Measurements from ENCODE around the gene TINAGL1. TPM values are rescaled to one million over a fixed set of nuclear protein-coding genes. Genes with fewer than 3 reads are reported as not detected.

TINAGL1 gene
- total RNA-seq, 1 experiment from 2014 or later: 57.9 TPM

GRCh38 chr1:31564606-31564989 is 11.7 kb upstream of the TINAGL1 start:
- no peaks in the 10 kb centered on the region for H3K9me3 ChIP-seq (ENCODE audit: control insufficient read depth in 1 of 2, insufficient read depth in 1 of 2, low read depth in 1 of 2, low read length in 2 of 2)
- H3K9me2 ChIP-seq (ENCODE audit: insufficient read depth): no peaks in the 10 kb centered on the region
- no peak overlapping the region for H3K4me3 ChIP-seq (replicated peaks in 1 of 2; ENCODE audit: low read depth in 1 of 2, low read length in 2 of 2)
- TF ChIP-seq YY1 (IDR thresholded peaks at IDR 0.05; ENCODE audit: extremely low read depth, insufficient replicate concordance, low read depth, low read length): no peak
- no peak for TF ChIP-seq CBX3 (IDR thresholded peaks at IDR 0.05; ENCODE audit: low read depth)
- no peak for TF ChIP-seq TCF7L2 (IDR thresholded peaks at IDR 0.05; ENCODE audit: borderline replicate concordance, extremely low read depth, insufficient read depth, insufficient read length)
- TF ChIP-seq SRF (IDR thresholded peaks at IDR 0.05; ENCODE audit: low read depth): no peak
- TF ChIP-seq CEBPB (IDR thresholded peaks at IDR 0.05; ENCODE audit: low read depth): no peak
- no peak for TF ChIP-seq RAD21 (IDR thresholded peaks at IDR 0.05; ENCODE audit: low read depth)
- TF ChIP-seq ATF3 (IDR thresholded peaks at IDR 0.05): no peak
- no peak for TF ChIP-seq FOSL1 (IDR thresholded peaks at IDR 0.05; ENCODE audit: low read depth)
- TF ChIP-seq EGR1 (IDR thresholded peaks at IDR 0.05; ENCODE audit: low read depth): no peak
- TF ChIP-seq ZFX (IDR thresholded peaks at IDR 0.05): no peak
- no peak for TF ChIP-seq REST (IDR thresholded peaks at IDR 0.05; ENCODE audit: low read depth)
- no peak for TF ChIP-seq ZBTB33 (IDR thresholded peaks at IDR 0.05; ENCODE audit: extremely low read depth, insufficient replicate concordance, low read length)
- TF ChIP-seq EZH2phosphoT487 (IDR thresholded peaks at IDR 0.05; ENCODE audit: borderline replicate concordance): no peak
- no peak overlapping the region for H3K9ac ChIP-seq (ENCODE audit: low read length)
- peaks cover 31 to 59% of the 10 kb centered on the region in 2 experiments for H3K4me1 ChIP-seq (ENCODE audit: control insufficient read depth in 1 of 2, insufficient read depth in 2 of 2, low read length in 2 of 2)
- H3K79me2 ChIP-seq (ENCODE audit: insufficient read depth, low read length): no peaks in the 10 kb centered on the region
- ATAC-seq: no peak
- ChIA-PET RAD21 (ENCODE audit: low non-redundant PET in 1 of 2, low total read pairs in 2 of 2, uncharacterized antibody in 2 of 2, unreplicated experiment in 2 of 2) (no interaction called here), POLR2A (no interaction called here), CTCF (interaction anchor here (0.6 to 3.4 kb wide), 8 partner anchors 8 to 224 kb away, joined by 3 to 18 read pairs (median 4); no protein-coding TSS in a partner anchor)
- intact Hi-C loops (cut with micrococcal nuclease): loop anchor here (1.0 kb wide), 1 partner anchor 30 kb away; no protein-coding TSS in a partner anchor
- DNase-seq (ENCODE audit: low read depth, low spot score): no peak
- no peak overlapping the region for H2AFZ ChIP-seq (ENCODE audit: low read depth, low read length, poor library complexity, severe bottlenecking)
- no TSS peak for BruUV-seq (replicated peaks)
- no peaks in the 10 kb centered on the region for H3K27me3 ChIP-seq (ENCODE audit: insufficient read depth, low read length)
- no peak overlapping the region for H3K4me2 ChIP-seq (ENCODE audit: low read length)
- H3K36me3 ChIP-seq (ENCODE audit: control insufficient read depth in 1 of 2, insufficient read depth in 2 of 2, low read length in 2 of 2): no peaks in the 10 kb centered on the region
- no peak overlapping the region for H3K27ac ChIP-seq (ENCODE audit: low read depth, low read length)
- no peaks in the 10 kb centered on the region for H4K20me1 ChIP-seq (ENCODE audit: insufficient read depth)
